OCI-LY7 (cell line): ENCODE data around the gene UQCRHL. TPM values are rescaled to one million over a fixed set of nuclear protein-coding genes. Genes with fewer than 3 reads are reported as not detected.

Experiments
- BruUV-seq: library from RNA; stranded (reverse); fragments of 400-500 nt; replicated peaks from 2 replicates; lab custom pipeline; 2021; lab: Mats Ljungman, UMichigan
- CTCF ChIA-PET: fragments of 300-600 bp; sonication (Branson Sonifier 250); formaldehyde crosslinking; loops from one replicate; lab custom pipeline; 2022; ENCODE audit warnings: antibody characterized with exemption; ENCODE audit not compliant: unreplicated experiment; lab: Charles Lee
- POLR2A ChIA-PET: fragments of 300-600 bp; sonication (Branson Sonifier 250); formaldehyde crosslinking; loops from one replicate; lab custom pipeline; 2022; ENCODE audit warnings: antibody characterized with exemption; lab: Charles Lee
- DNase-seq: peaks from one replicate; pipeline ENCODE4 v3.0.0-alpha.2; 2015; ENCODE audit warnings: low spot score
- H2AFZ ChIP-seq: fragments of 200-600 bp; sonication (generic), shearing (Covaris generic); 2 replicates; pipeline ENCODE4 v1.6.1; 2014; ENCODE audit warnings: mild to moderate bottlenecking, antibody characterized with exemption, low read length, moderate library complexity
- H3K27ac ChIP-seq: fragments of 200-600 bp; sonication (generic); 2 replicates; pipeline ENCODE4 v1.5.1; 2014; ENCODE audit warnings: mixed run types, low read depth, mild to moderate bottlenecking, moderate library complexity, low read length, inconsistent platforms; ENCODE audit not compliant: poor library complexity, severe bottlenecking
- H3K36me3 ChIP-seq: fragments of 200-600 bp; sonication (generic); 2 replicates; pipeline ENCODE4 v1.6.1; 2014; ENCODE audit warnings: mild to moderate bottlenecking, antibody characterized with exemption, low read length, moderate library complexity, mixed read lengths; ENCODE audit not compliant: insufficient read depth
- H3K4me1 ChIP-seq: fragments of 200-600 bp; sonication (generic); 2 replicates; pipeline ENCODE4 v1.5.1; 2014; ENCODE audit warnings: mild to moderate bottlenecking, low read length; ENCODE audit not compliant: insufficient read depth, poor library complexity, severe bottlenecking
- H3K4me2 ChIP-seq: fragments of 200-600 bp; sonication (generic); 2 replicates; pipeline ENCODE4 v1.6.1; 2014; ENCODE audit warnings: mild to moderate bottlenecking, low read length
- H3K4me3 ChIP-seq: fragments of 200-600 bp; sonication (generic); 2 replicates; pipeline ENCODE4 v1.5.1; 2014; ENCODE audit warnings: mild to moderate bottlenecking, low read depth, low read length; ENCODE audit not compliant: poor library complexity, severe bottlenecking
- H3K79me2 ChIP-seq: fragments of 200-600 bp; sonication (generic); 2 replicates; pipeline ENCODE4 v1.6.1; 2016; ENCODE audit warnings: low read depth, mild to moderate bottlenecking, low read length, moderate library complexity, mixed read lengths; ENCODE audit not compliant: insufficient read depth
- H3K9me2 ChIP-seq: fragments of 200-600 bp; sonication (generic); 2 replicates; pipeline ENCODE4 v1.6.1; 2016; ENCODE audit warnings: mild to moderate bottlenecking, low read length, mixed read lengths; ENCODE audit not compliant: insufficient read depth
- H3K9me3 ChIP-seq: fragments of 200-600 bp; sonication (generic); 2 replicates; pipeline ENCODE4 v1.6.1; 2014; ENCODE audit warnings: mild to moderate bottlenecking, mixed run types, low read length, mixed read lengths
- H4K20me1 ChIP-seq: fragments of 200-600 bp; sonication (generic); 2 replicates; pipeline ENCODE4 v1.6.1; 2014; ENCODE audit warnings: mild to moderate bottlenecking, antibody characterized with exemption, low read length, moderate library complexity, mixed read lengths; ENCODE audit not compliant: insufficient read depth
- EZH2phosphoT487 ChIP-seq: fragments of 200-600 bp; sonication (generic); IDR thresholded peaks from 2 replicates; pipeline ENCODE4 v1.6.1; 2018; ENCODE audit warnings: low read depth, borderline replicate concordance, mild to moderate bottlenecking, mixed run types, antibody characterized with exemption, low read length, moderate library complexity, mixed read lengths
- intact Hi-C: fragments of 100-400 bp; cut with micrococcal nuclease; formaldehyde crosslinking; loops from one replicate; pipeline ENCODE4 v1.10.0; 2022; ENCODE audit not compliant: unreplicated experiment
- total RNA-seq, 2 experiments: library from RNA; depleted of rRNA in 1 of 2; stranded (reverse); fragments of >200 nt in 1 of 2; shearing (Covaris generic) in 1 of 2; gene quantifications; 2 replicates each; pipeline ENCODE4 v1.2.3, GENCODE V29; 2014 to 2022
- TF ChIP-seq, protein P1 (sequence below): fragments of 200-600 bp; sonication (generic); conservative IDR thresholded peaks from 2 replicates; pipeline ENCODE4 v1.5.1; 2014; ENCODE audit warnings: mild to moderate bottlenecking, antibody characterized with exemption, low read length, moderate library complexity, mixed read lengths

The UQCRHL gene
- total RNA-seq, 2 experiments from 2014 or later, result 2.4 to 12.4 TPM

DNA sequence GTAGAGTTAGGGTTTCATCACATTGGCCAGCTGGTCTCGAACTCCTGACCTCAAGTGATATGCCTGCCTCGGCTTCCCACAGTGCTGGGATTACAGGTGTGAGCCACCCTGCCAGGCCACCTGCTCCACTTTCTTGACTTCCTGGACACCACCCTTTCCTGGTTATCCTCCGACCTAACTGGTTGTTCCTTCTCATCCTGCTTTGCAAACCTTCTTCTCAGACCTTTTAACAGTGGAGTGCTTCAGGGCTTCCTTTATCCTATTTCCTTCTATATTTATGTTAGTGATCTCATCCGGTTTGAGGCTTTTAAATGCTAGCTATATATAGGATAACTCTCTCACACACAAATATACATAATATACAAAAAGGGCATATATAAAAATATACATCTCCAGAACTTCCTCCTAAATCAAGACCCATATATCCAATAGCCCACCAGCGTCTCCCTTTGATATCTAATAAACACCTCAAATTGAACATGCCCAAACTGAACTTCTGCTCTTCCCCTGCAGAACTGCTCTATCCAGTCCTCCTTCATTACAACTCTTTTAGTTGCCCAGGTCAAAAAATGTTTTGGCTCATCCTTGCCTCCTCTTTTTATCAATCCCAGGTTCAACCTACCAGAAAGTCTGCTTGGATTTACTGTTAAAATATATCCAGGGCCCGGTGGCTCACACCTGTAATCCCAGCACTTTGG, 19.5 kb upstream of the UQCRHL start:
- TF ChIP-seq EZH2phosphoT487, result no peak
- TF ChIP-seq, protein P1, sequence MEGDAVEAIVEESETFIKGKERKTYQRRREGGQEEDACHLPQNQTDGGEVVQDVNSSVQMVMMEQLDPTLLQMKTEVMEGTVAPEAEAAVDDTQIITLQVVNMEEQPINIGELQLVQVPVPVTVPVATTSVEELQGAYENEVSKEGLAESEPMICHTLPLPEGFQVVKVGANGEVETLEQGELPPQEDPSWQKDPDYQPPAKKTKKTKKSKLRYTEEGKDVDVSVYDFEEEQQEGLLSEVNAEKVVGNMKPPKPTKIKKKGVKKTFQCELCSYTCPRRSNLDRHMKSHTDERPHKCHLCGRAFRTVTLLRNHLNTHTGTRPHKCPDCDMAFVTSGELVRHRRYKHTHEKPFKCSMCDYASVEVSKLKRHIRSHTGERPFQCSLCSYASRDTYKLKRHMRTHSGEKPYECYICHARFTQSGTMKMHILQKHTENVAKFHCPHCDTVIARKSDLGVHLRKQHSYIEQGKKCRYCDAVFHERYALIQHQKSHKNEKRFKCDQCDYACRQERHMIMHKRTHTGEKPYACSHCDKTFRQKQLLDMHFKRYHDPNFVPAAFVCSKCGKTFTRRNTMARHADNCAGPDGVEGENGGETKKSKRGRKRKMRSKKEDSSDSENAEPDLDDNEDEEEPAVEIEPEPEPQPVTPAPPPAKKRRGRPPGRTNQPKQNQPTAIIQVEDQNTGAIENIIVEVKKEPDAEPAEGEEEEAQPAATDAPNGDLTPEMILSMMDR, result no peak
- Histone ChIP-seq H3K27ac (no peak overlapping the region), H3K9me2 (no peaks in the 10 kb centered on the region), H3K4me2 (no peak overlapping the region), H3K36me3 (peaks cover 4% of the 10 kb centered on the region; the same call in 1 of the 2 replicates), H3K4me3 (no peak overlapping the region), H3K4me1 (peaks cover 58% of the 10 kb centered on the region), H3K79me2 (peaks cover 11% of the 10 kb centered on the region), H3K9me3 (no peaks in the 10 kb centered on the region), H4K20me1 (no peaks in the 10 kb centered on the region), H2AFZ (no peak overlapping the region)
- ChIA-PET CTCF (interaction anchor here (0.6 kb wide), 1 partner anchor 28 kb away, joined by 3 read pairs; no protein-coding TSS in a partner anchor), POLR2A (interaction anchor here (0.5 to 1.0 kb wide), 3 partner anchors 10 to 17 kb away, joined by 3 to 6 read pairs (median 3); no protein-coding TSS in a partner anchor)
- intact Hi-C loops, result no loop called here
- BruUV-seq, result no TSS peak
- no peak for DNase-seq

DNA sequence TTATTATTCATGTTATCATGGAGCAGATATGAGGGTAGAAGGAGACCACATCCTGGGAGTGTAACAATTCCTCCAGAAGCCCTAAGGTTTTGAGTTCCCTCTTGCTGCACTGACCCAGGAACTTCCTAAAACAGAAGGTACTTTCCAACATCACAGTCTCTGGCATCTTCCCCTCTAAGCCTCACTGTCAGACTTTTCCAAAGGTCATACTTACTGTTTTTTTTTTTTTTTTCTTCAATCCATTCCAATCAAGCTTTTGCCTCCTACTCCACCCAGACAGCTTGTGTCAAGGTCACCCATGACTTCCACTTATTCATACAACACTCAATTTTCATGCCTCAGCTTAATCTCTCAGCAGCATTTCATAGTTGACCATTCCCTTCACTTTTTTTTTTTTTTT, 18.4 kb upstream of the UQCRHL start:
- POLR2A ChIA-PET, result interaction anchor here (0.6 to 0.7 kb wide), 2 partner anchors 33 to 1488 kb away, joined by 3 to 5 read pairs; no protein-coding TSS in a partner anchor

More for the DNA sequence above, 18.4 kb upstream of the UQCRHL start:
- H3K36me3 ChIP-seq, result no peaks in the 10 kb centered on the region
- H4K20me1 ChIP-seq, result no peaks in the 10 kb centered on the region
- H2AFZ ChIP-seq, result no peak overlapping the region
- CTCF ChIA-PET, result interaction anchor here (0.6 kb wide), 2 partner anchors 23 to 48 kb away, joined by 3 to 5 read pairs; no protein-coding TSS in a partner anchor
- H3K9me2 ChIP-seq, result no peaks in the 10 kb centered on the region
- TF ChIP-seq, protein P1, result no peak
- intact Hi-C loops, result no loop called here
- DNase-seq, result no peak
- no peaks in the 10 kb centered on the region for H3K9me3 ChIP-seq
- peaks cover under 1% of the 10 kb centered on the region; the same call in 1 of the 2 replicates for H3K79me2 ChIP-seq
- peaks cover 46% of the 10 kb centered on the region for H3K4me1 ChIP-seq
- no peak overlapping the region for H3K4me3 ChIP-seq
- H3K4me2 ChIP-seq, result peak overlapping the region; percentile 5; the same call in 1 of the 2 replicates
- BruUV-seq, result no TSS peak
- no peak overlapping the region for H3K27ac ChIP-seq
